OCI-LY3 (cell line): ENCODE results near the gene FNDC10.

Source experiments
- H2AFZ ChIP-seq: fragments of 200-600, 300-600 bp; shearing (Covaris generic); 2 replicates; pipeline ENCODE4 v1.6.0; 2014; ENCODE audit warnings: antibody characterized with exemption, low read depth, low read length
- H3K27ac ChIP-seq: fragments of 200-600, 300-600 bp; sonication (generic); 2 replicates; pipeline ENCODE4 v1.5.1; 2014; ENCODE audit warnings: mild to moderate bottlenecking, low read length, moderate library complexity, mixed read lengths
- H3K27me3 ChIP-seq: fragments of 200-600, 300-600 bp; sonication (generic); 2 replicates; pipeline ENCODE4 v1.6.1; 2014; ENCODE audit warnings: low read depth, low read length, mixed read lengths
- H3K36me3 ChIP-seq: fragments of 200-600, 300-600 bp; sonication (generic); replicated peaks from 2 replicates; pipeline ENCODE3; 2014; ENCODE audit warnings: low read depth, low read length, mixed read lengths
- H3K4me1 ChIP-seq: fragments of 300-600, 200-600 bp; sonication (generic); 2 replicates; pipeline ENCODE4 v1.6.1; 2014; ENCODE audit warnings: low read length, mixed read lengths
- H3K4me2 ChIP-seq: fragments of 200-600, 300-600 bp; sonication (generic); 2 replicates; pipeline ENCODE4 v1.6.1; 2014; ENCODE audit warnings: low read length, mixed read lengths
- H3K4me3 ChIP-seq: fragments of 300-600, 200-600 bp; sonication (generic); 2 replicates; pipeline ENCODE4 v1.5.1; 2014; ENCODE audit warnings: antibody characterized with exemption, mild to moderate bottlenecking, low read length, moderate library complexity
- H3K79me2 ChIP-seq: fragments of 300-600, 200-600 bp; shearing (Covaris generic); 2 replicates; pipeline ENCODE4 v1.6.1; 2014; ENCODE audit warnings: mild to moderate bottlenecking, low read length, mixed read lengths
- H3K9ac ChIP-seq: fragments of 300-600, 200-600 bp; shearing (Covaris generic); 2 replicates; pipeline ENCODE4 v1.6.0; 2014; ENCODE audit warnings: mild to moderate bottlenecking, low read length, moderate library complexity
- H3K9me3 ChIP-seq: fragments of 200-600, 300-600 bp; shearing (Covaris generic); 2 replicates; pipeline ENCODE4 v1.6.1; 2014; ENCODE audit warnings: low read length, mixed read lengths; ENCODE audit not compliant: insufficient read depth
- H4K20me1 ChIP-seq: fragments of 200-600, 300-600 bp; sonication (generic); 2 replicates; pipeline ENCODE4 v1.6.1; 2016; ENCODE audit warnings: low read length, mixed read lengths; ENCODE audit not compliant: insufficient read depth
- CTCF ChIP-seq: fragments of 200-600, 300-600 bp; sonication (generic); IDR thresholded peaks from 2 replicates; pipeline ENCODE4 v1.5.1; 2014; ENCODE audit warnings: antibody characterized with exemption, low read length, low read depth
- EZH2phosphoT487 ChIP-seq: fragments of 200-600 bp; shearing (Covaris generic); IDR thresholded peaks from 2 replicates; pipeline ENCODE4 v1.6.1; 2018; ENCODE audit warnings: antibody characterized with exemption, mixed run types, low read depth

FNDC10 gene

GRCh38 chr1:1612104-1612400 is 12.1 kb upstream of the FNDC10 start:
- H3K79me2 ChIP-seq: peaks cover 12% of the 10 kb centered on the region; the same call in 1 of the 2 replicates
- H3K36me3 ChIP-seq: no peaks in the 10 kb centered on the region
- no peak overlapping the region for H3K4me2 ChIP-seq
- H4K20me1 ChIP-seq: no peaks in the 10 kb centered on the region
- TF ChIP-seq EZH2phosphoT487 (no peak), CTCF (no peak)
- no peaks in the 10 kb centered on the region for H3K27me3 ChIP-seq
- peaks cover 21% of the 10 kb centered on the region for H3K4me1 ChIP-seq
- H2AFZ ChIP-seq: no peak overlapping the region
- H3K9me3 ChIP-seq: no peaks in the 10 kb centered on the region
- no peak overlapping the region for H3K4me3 ChIP-seq
- H3K27ac ChIP-seq: no peak overlapping the region
- H3K9ac ChIP-seq: no peak overlapping the region

GRCh38 chr1:1610796-1611195 is 10.9 kb upstream of the FNDC10 start:
- H3K4me3 ChIP-seq: no peak overlapping the region
- TF ChIP-seq EZH2phosphoT487 (no peak), CTCF (no peak)
- no peaks in the 10 kb centered on the region for H3K27me3 ChIP-seq
- no peaks in the 10 kb centered on the region for H3K9me3 ChIP-seq
- peaks cover 7% of the 10 kb centered on the region; the same call in 1 of the 2 replicates for H3K79me2 ChIP-seq
- no peak overlapping the region for H3K4me2 ChIP-seq
- H4K20me1 ChIP-seq: no peaks in the 10 kb centered on the region
- no peak overlapping the region for H3K9ac ChIP-seq
- H3K4me1 ChIP-seq: peaks cover 23% of the 10 kb centered on the region
- no peak overlapping the region for H2AFZ ChIP-seq
- H3K36me3 ChIP-seq: no peaks in the 10 kb centered on the region
- H3K27ac ChIP-seq: no peak overlapping the region

- H3K27me3 ChIP-seq: no peaks in the 10 kb centered on the region
- no peak overlapping the region for H3K9ac ChIP-seq
- H3K4me1 ChIP-seq: peaks cover 23% of the 10 kb centered on the region
- no peaks in the 10 kb centered on the region for H3K36me3 ChIP-seq
- H3K4me3 ChIP-seq: no peak overlapping the region
- no peaks in the 10 kb centered on the region for H3K9me3 ChIP-seq
- no peak overlapping the region for H3K4me2 ChIP-seq
- TF ChIP-seq EZH2phosphoT487 (no peak), CTCF (no peak)
- no peak overlapping the region for H3K27ac ChIP-seq
- no peaks in the 10 kb centered on the region for H4K20me1 ChIP-seq
- H3K79me2 ChIP-seq: peaks cover 7% of the 10 kb centered on the region; the same call in 1 of the 2 replicates
- H2AFZ ChIP-seq: no peak overlapping the region
Observed at GRCh38 chr1:1609822-1610485, 10.0 kb upstream of the FNDC10 start.

GRCh38 chr1:1606232-1606631 is 6.3 kb upstream of the FNDC10 start:
- H4K20me1 ChIP-seq: no peaks in the 10 kb centered on the region
- no peak overlapping the region for H3K27ac ChIP-seq
- no peak overlapping the region for H3K4me2 ChIP-seq
- H3K9ac ChIP-seq: no peak overlapping the region
- peaks cover 33% of the 10 kb centered on the region for H3K4me1 ChIP-seq
- no peaks in the 10 kb centered on the region for H3K27me3 ChIP-seq
- H3K79me2 ChIP-seq: no peaks in the 10 kb centered on the region
- no peaks in the 10 kb centered on the region for H3K9me3 ChIP-seq
- H2AFZ ChIP-seq: no peak overlapping the region
- no peaks in the 10 kb centered on the region for H3K36me3 ChIP-seq
- H3K4me3 ChIP-seq: no peak overlapping the region
- no peak for TF ChIP-seq CTCF
- TF ChIP-seq EZH2phosphoT487: no peak
